Karpas-422 (cell line): ENCODE data around the gene ORMDL2. TPM values are rescaled to one million over a fixed set of nuclear protein-coding genes. Genes with fewer than 3 reads are reported as not detected.

Experiments
- DNase-seq: peaks from one replicate; pipeline ENCODE4 v3.0.0-alpha.2; 2015
- H2AFZ ChIP-seq: fragments of 200-600 bp; sonication (generic); 2 replicates; pipeline ENCODE4 v1.6.1; 2014; ENCODE audit warnings: antibody characterized with exemption, low read length, mixed read lengths
- H3K27ac ChIP-seq: fragments of 200-600 bp; sonication (generic); 2 replicates; pipeline ENCODE4 v1.5.1; 2014; ENCODE audit warnings: mild to moderate bottlenecking, low read length, moderate library complexity
- H3K27me3 ChIP-seq: fragments of 200-600 bp; sonication (generic); 2 replicates; pipeline ENCODE4 v1.6.1; 2014; ENCODE audit warnings: low read length, mixed read lengths
- H3K36me3 ChIP-seq: fragments of 200-600 bp; sonication (generic); 2 replicates; pipeline ENCODE4 v1.6.1; 2014; ENCODE audit warnings: low read length, mixed read lengths; ENCODE audit not compliant: insufficient read depth
- H3K4me1 ChIP-seq: fragments of 200-600 bp; sonication (generic); 2 replicates; pipeline ENCODE4 v1.6.1; 2014; ENCODE audit warnings: mild to moderate bottlenecking, low read length, mixed read lengths
- H3K4me2 ChIP-seq: fragments of 200-600 bp; sonication (generic); 2 replicates; pipeline ENCODE4 v1.6.1; 2014; ENCODE audit warnings: low read length, low read depth, mild to moderate bottlenecking; ENCODE audit not compliant: poor library complexity, severe bottlenecking
- H3K4me3 ChIP-seq: fragments of 200-600 bp; sonication (generic); 2 replicates; pipeline ENCODE4 v1.5.1; 2014; ENCODE audit warnings: mild to moderate bottlenecking, antibody characterized with exemption, low read length, mixed read lengths
- H3K79me2 ChIP-seq: fragments of 200-600 bp; sonication (generic); 2 replicates; pipeline ENCODE4 v1.6.1; 2014; ENCODE audit warnings: mild to moderate bottlenecking, low read length, mixed read lengths
- H3K9ac ChIP-seq: fragments of 200-600 bp; sonication (generic); 2 replicates; pipeline ENCODE4 v1.6.0; 2014; ENCODE audit warnings: low read length
- H3K9me2 ChIP-seq: fragments of 200-600 bp; sonication (generic), shearing (Covaris generic); replicated peaks from 2 replicates; pipeline ENCODE4 v1.6.0; 2014; ENCODE audit warnings: mild to moderate bottlenecking, low read length, moderate library complexity; ENCODE audit not compliant: insufficient read depth
- H3K9me3 ChIP-seq: fragments of 300-700, 200-600 bp; sonication (generic); 2 replicates; pipeline ENCODE4 v1.6.1; 2014; ENCODE audit warnings: low read length, mixed read lengths
- H4K20me1 ChIP-seq: fragments of 200-600 bp; sonication (generic); 2 replicates; pipeline ENCODE4 v1.6.1; 2014; ENCODE audit warnings: mild to moderate bottlenecking, antibody characterized with exemption, low read length, low read depth; ENCODE audit not compliant: insufficient read depth
- total RNA-seq: library from RNA; depleted of rRNA; stranded (reverse); fragments of >200 nt; shearing (Covaris generic); gene quantifications from 2 replicates; pipeline ENCODE4 v1.2.3, GENCODE V29; 2014; ENCODE audit warnings: low replicate concordance

The ORMDL2 gene
- total RNA-seq, 1 experiment from 2014 or later = 32.6 TPM

GRCh38 chr12:55840581-55841351 is 22.9 kb downstream of the ORMDL2 start:
- H3K27me3 ChIP-seq = no peaks in the 10 kb centered on the region
- H3K4me2 ChIP-seq = no peak overlapping the region
- H3K4me1 ChIP-seq = no peaks in the 10 kb centered on the region
- no peak overlapping the region for H3K9ac ChIP-seq
- H3K9me2 ChIP-seq = no peaks in the 10 kb centered on the region
- no peaks in the 10 kb centered on the region for H4K20me1 ChIP-seq
- H3K27ac ChIP-seq = no peak overlapping the region
- H3K36me3 ChIP-seq = no peaks in the 10 kb centered on the region
- no peak overlapping the region for H3K4me3 ChIP-seq
- no peaks in the 10 kb centered on the region for H3K79me2 ChIP-seq
- no peaks in the 10 kb centered on the region for H3K9me3 ChIP-seq
- no peak overlapping the region for H2AFZ ChIP-seq
- DNase-seq = no peak

- no peak within 1 kb of the TSS for H3K4me3 ChIP-seq
- no peak within 1 kb of the TSS for H3K9ac ChIP-seq
- DNase-seq = no peak
- no peaks in the 10 kb centered on the region; the same call in 1 of the 2 replicates for H3K4me1 ChIP-seq
- H3K27me3 ChIP-seq = no peaks in the 10 kb centered on the region
- no peak within 1 kb of the TSS for H3K4me2 ChIP-seq
- no peaks in the 10 kb centered on the region for H3K9me2 ChIP-seq
- no peak within 1 kb of the TSS for H2AFZ ChIP-seq
- no peaks in the 10 kb centered on the region for H4K20me1 ChIP-seq
- H3K79me2 ChIP-seq = no peaks in the 10 kb centered on the region
- no peaks in the 10 kb centered on the region for H3K9me3 ChIP-seq
- no peak within 1 kb of the TSS for H3K27ac ChIP-seq
- no peaks in the 10 kb centered on the region for H3K36me3 ChIP-seq
Observed at GRCh38 chr12:55842681-55843429, 25.0 kb downstream of the ORMDL2 start, which contains the start of gene MMP19. MMP19 (minus strand) TSS chr12:55842936; CDS start chr12:55842830, 106 bp downstream.

GRCh38 chr12:55843431-55843830 is 25.6 kb downstream of the ORMDL2 start:
- Histone ChIP-seq H3K4me1 (no peaks in the 10 kb centered on the region; the same call in 1 of the 2 replicates), H3K9me3 (no peaks in the 10 kb centered on the region), H3K27me3 (no peaks in the 10 kb centered on the region), H3K36me3 (no peaks in the 10 kb centered on the region), H3K4me2 (no peak overlapping the region), H3K9me2 (no peaks in the 10 kb centered on the region), H4K20me1 (no peaks in the 10 kb centered on the region), H3K27ac (no peak overlapping the region), H3K79me2 (no peaks in the 10 kb centered on the region), H3K4me3 (no peak overlapping the region), H2AFZ (no peak overlapping the region), H3K9ac (no peak overlapping the region)
- DNase-seq = no peak

- H3K79me2 ChIP-seq = no peaks in the 10 kb centered on the region
- no peak overlapping the region for H3K27ac ChIP-seq
- H3K9me3 ChIP-seq = no peaks in the 10 kb centered on the region
- H3K9me2 ChIP-seq = no peaks in the 10 kb centered on the region
- H4K20me1 ChIP-seq = no peaks in the 10 kb centered on the region
- no peaks in the 10 kb centered on the region for H3K27me3 ChIP-seq
- no peaks in the 10 kb centered on the region; the same call in 1 of the 2 replicates for H3K4me1 ChIP-seq
- H2AFZ ChIP-seq = no peak overlapping the region
- no peak overlapping the region for H3K9ac ChIP-seq
- no peak overlapping the region for H3K4me3 ChIP-seq
- DNase-seq = no peak
- H3K4me2 ChIP-seq = no peak overlapping the region
- H3K36me3 ChIP-seq = no peaks in the 10 kb centered on the region
Observed at GRCh38 chr12:55844961-55845360, 27.1 kb downstream of the ORMDL2 start.

GRCh38 chr12:55845361-55845760 is 27.5 kb downstream of the ORMDL2 start:
- no peaks in the 10 kb centered on the region for H3K27me3 ChIP-seq
- H3K9me2 ChIP-seq = no peaks in the 10 kb centered on the region
- H3K4me2 ChIP-seq = no peak overlapping the region
- no peaks in the 10 kb centered on the region for H3K9me3 ChIP-seq
- no peaks in the 10 kb centered on the region for H4K20me1 ChIP-seq
- H3K79me2 ChIP-seq = no peaks in the 10 kb centered on the region
- H3K9ac ChIP-seq = no peak overlapping the region
- H3K4me3 ChIP-seq = no peak overlapping the region
- H3K27ac ChIP-seq = no peak overlapping the region
- H2AFZ ChIP-seq = no peak overlapping the region
- no peak for DNase-seq
- no peaks in the 10 kb centered on the region for H3K36me3 ChIP-seq
- no peaks in the 10 kb centered on the region; the same call in 1 of the 2 replicates for H3K4me1 ChIP-seq

- Histone ChIP-seq H3K4me1 (no peaks in the 10 kb centered on the region; the same call in 1 of the 2 replicates), H3K4me3 (no peak overlapping the region), H3K27me3 (no peaks in the 10 kb centered on the region), H3K9me2 (no peaks in the 10 kb centered on the region), H3K79me2 (no peaks in the 10 kb centered on the region), H3K36me3 (no peaks in the 10 kb centered on the region), H3K4me2 (no peak overlapping the region), H3K9me3 (no peaks in the 10 kb centered on the region), H4K20me1 (no peaks in the 10 kb centered on the region), H3K27ac (no peak overlapping the region), H2AFZ (no peak overlapping the region), H3K9ac (no peak overlapping the region)
- no peak for DNase-seq
Observed at GRCh38 chr12:55845785-55846496, 28.1 kb downstream of the ORMDL2 start.

GRCh38 chr12:55847033-55847432 is 29.2 kb downstream of the ORMDL2 start:
- H4K20me1 ChIP-seq = no peaks in the 10 kb centered on the region
- no peaks in the 10 kb centered on the region for H3K27me3 ChIP-seq
- no peaks in the 10 kb centered on the region; the same call in 1 of the 2 replicates for H3K4me1 ChIP-seq
- H3K79me2 ChIP-seq = no peaks in the 10 kb centered on the region
- no peak overlapping the region for H3K9ac ChIP-seq
- H2AFZ ChIP-seq = no peak overlapping the region
- DNase-seq = no peak
- no peak overlapping the region for H3K4me3 ChIP-seq
- H3K9me3 ChIP-seq = no peaks in the 10 kb centered on the region
- H3K4me2 ChIP-seq = no peak overlapping the region
- H3K36me3 ChIP-seq = no peaks in the 10 kb centered on the region
- H3K27ac ChIP-seq = no peak overlapping the region
- H3K9me2 ChIP-seq = no peaks in the 10 kb centered on the region
